ENCODE data around the gene PDLIM1. TPM values are rescaled to one million over a fixed set of nuclear protein-coding genes. Genes with fewer than 3 reads are reported as not detected.

Gene PDLIM1
- total and polyA plus RNA-seq, 9 of the 15 experiments (the other 6 are each of a cell fraction or from before 2014, with no cell fraction given): 19.8 to 164 (median 39.1) TPM

DNA sequence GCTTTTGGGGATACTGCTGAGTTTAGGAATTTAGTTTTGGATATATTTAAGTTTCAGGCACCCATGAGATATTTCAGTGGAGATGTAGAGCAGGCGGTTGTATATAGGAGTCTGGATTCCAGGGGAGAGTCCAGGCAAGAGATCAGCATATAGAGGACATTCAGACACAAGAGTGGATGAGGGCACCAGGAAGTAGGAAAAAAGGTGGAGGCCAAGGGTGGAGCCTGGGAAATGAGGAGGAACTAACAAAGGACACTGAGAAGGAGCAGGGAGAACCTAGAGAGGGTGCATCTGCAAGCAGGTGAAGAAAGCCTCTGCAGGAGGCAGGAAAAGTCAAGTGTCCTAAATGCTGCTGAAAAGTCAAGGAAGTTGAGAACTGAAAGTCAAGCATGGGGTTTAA is 13.1 kb upstream of the PDLIM1 start:
- H2AFZ ChIP-seq (ENCODE audit: low read depth, low read length): peak overlapping the region; percentile 96
- no TSS peak for BruUV-seq (replicated peaks)
- intact Hi-C loops (cut with micrococcal nuclease): no loop called here
- no peaks in the 10 kb centered on the region for H3K36me3 ChIP-seq (ENCODE audit: control insufficient read depth, insufficient read depth, low read length)
- H3K9me3 ChIP-seq (replicated peaks; ENCODE audit: control insufficient read depth, insufficient read depth, low read depth, low read length): no peaks in the 10 kb centered on the region
- 43% methylated on average over 1 of the region's 1 CpG for WGBS (ENCODE audit: insufficient coverage, low coverage, missing lambda C conversion rate)
- FAIRE-seq (no peak), ATAC-seq (no peak), DNase-seq (ENCODE audit: extremely low read depth in 1 of 4, low spot score in 3 of 4) (no peak)
- ChIA-PET POLR2A (interaction anchor here (0.8 to 1.3 kb wide), 2 partner anchors 8 to 9 kb away, joined by 3 to 6 read pairs; no protein-coding TSS in a partner anchor), CTCF (ENCODE audit: low intra/inter-chr PET ratio) (no interaction called here)
- peak overlapping the region in 1 of 2 experiments; percentile 1; a peak in 1 of 4 replicates for H3K9ac ChIP-seq (ENCODE audit: insufficient read depth in 1 of 2, low read depth in 2 of 2, low read length in 2 of 2)
- no peak overlapping the region for H3K4me3 ChIP-seq
- H3K4me2 ChIP-seq (ENCODE audit: insufficient read depth, low read length): peak overlapping the region; percentile 66; the same call in 1 of the 2 replicates
- H3K4me1 ChIP-seq (replicated peaks in 1 of 2; ENCODE audit: control insufficient read depth in 2 of 2, insufficient read depth in 2 of 2, low read length in 2 of 2): peaks cover 18 to 40% of the 10 kb centered on the region in 2 experiments
- no peaks in the 10 kb centered on the region for H3K27me3 ChIP-seq (ENCODE audit: control insufficient read depth in 2 of 2, insufficient read depth in 2 of 2, low read length in 2 of 2)
- in situ Hi-C loops (cut with MboI): no loop called here
- no peaks in the 10 kb centered on the region for H3K9me1 ChIP-seq (ENCODE audit: control insufficient read depth, insufficient read depth, low read length)
- H3K27ac ChIP-seq (ENCODE audit: extremely low read depth, low read depth, low read length): peak overlapping the region; percentile 64; the same call in 2 of the 3 replicates
- no peaks in the 10 kb centered on the region for H4K20me1 ChIP-seq (replicated peaks; ENCODE audit: control insufficient read depth, insufficient read depth, low read length)
- no peaks in the 10 kb centered on the region for H3K79me2 ChIP-seq (ENCODE audit: control insufficient read depth, insufficient read depth, low read length)
- TF ChIP-seq, protein P1, sequence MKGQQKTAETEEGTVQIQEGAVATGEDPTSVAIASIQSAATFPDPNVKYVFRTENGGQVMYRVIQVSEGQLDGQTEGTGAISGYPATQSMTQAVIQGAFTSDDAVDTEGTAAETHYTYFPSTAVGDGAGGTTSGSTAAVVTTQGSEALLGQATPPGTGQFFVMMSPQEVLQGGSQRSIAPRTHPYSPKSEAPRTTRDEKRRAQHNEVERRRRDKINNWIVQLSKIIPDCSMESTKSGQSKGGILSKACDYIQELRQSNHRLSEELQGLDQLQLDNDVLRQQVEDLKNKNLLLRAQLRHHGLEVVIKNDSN (CRISPR knock-in tag; IDR thresholded peaks at IDR 0.05): no peak
- TF ChIP-seq RBM34 (IDR thresholded peaks at IDR 0.05; ENCODE audit: borderline replicate concordance, insufficient read depth, low read length) (no peak), ZFP30 (CRISPR knock-in tag; IDR thresholded peaks at IDR 0.05; ENCODE audit: borderline replicate concordance) (no peak), NR3C1 (CRISPR knock-in tag; IDR thresholded peaks at IDR 0.05) (no peak), SETDB1 (IDR thresholded peaks at IDR 0.05; ENCODE audit: low read length) (no peak), ARID1B (IDR thresholded peaks at IDR 0.05) (no peak), ELF1 (tag; IDR thresholded peaks at IDR 0.05) (peak; percentile 54; the same call in 1 of the 2 replicates), NCOA2 (IDR thresholded peaks at IDR 0.05; ENCODE audit: partially characterized antibody in 2 of 2) (no peak), EP400 (IDR thresholded peaks at IDR 0.05) (0 out of 2 replicates have a peak, but pooled peaks have one; percentile 22), MTF1 (CRISPR knock-in tag; IDR thresholded peaks at IDR 0.05; ENCODE audit: borderline replicate concordance) (no peak), PYGO2 (tag; IDR thresholded peaks at IDR 0.05) (no peak), NFIX (CRISPR knock-in tag; IDR thresholded peaks at IDR 0.05; ENCODE audit: low read depth) (no peak), ZNF124 (CRISPR knock-in tag; IDR thresholded peaks at IDR 0.05) (no peak), NFRKB (IDR thresholded peaks at IDR 0.05; ENCODE audit: low read depth) (no peak), HNRNPL (IDR thresholded peaks at IDR 0.05; ENCODE audit: low read depth, low read length) (no peak), ZSCAN29 (IDR thresholded peaks at IDR 0.05) (no peak), PRPF4 (IDR thresholded peaks at IDR 0.05; ENCODE audit: insufficient read depth, low read depth, low read length, poor library complexity, severe bottlenecking) (no peak)
- TF ChIP-seq, protein P2, sequence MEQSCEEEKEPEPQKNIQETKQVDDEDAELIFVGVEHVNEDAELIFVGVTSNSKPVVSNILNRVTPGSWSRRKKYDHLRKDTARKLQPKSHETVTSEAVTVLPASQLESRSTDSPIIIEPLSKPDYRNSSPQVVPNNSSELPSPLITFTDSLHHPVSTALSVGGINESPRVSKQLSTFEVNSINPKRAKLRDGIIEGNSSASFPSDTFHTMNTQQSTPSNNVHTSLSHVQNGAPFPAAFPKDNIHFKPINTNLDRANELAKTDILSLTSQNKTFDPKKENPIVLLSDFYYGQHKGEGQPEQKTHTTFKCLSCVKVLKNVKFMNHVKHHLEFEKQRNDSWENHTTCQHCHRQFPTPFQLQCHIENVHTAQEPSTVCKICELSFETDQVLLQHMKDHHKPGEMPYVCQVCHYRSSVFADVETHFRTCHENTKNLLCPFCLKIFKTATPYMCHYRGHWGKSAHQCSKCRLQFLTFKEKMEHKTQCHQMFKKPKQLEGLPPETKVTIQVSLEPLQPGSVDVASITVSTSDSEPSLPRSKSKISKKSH (CRISPR knock-in tag; IDR thresholded peaks at IDR 0.05): no peak
- TF ChIP-seq, protein P3, sequence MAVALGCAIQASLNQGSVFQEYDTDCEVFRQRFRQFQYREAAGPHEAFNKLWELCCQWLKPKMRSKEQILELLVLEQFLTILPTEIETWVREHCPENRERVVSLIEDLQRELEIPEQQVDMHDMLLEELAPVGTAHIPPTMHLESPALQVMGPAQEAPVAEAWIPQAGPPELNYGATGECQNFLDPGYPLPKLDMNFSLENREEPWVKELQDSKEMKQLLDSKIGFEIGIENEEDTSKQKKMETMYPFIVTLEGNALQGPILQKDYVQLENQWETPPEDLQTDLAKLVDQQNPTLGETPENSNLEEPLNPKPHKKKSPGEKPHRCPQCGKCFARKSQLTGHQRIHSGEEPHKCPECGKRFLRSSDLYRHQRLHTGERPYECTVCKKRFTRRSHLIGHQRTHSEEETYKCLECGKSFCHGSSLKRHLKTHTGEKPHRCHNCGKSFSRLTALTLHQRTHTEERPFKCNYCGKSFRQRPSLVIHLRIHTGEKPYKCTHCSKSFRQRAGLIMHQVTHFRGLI (CRISPR knock-in tag; IDR thresholded peaks at IDR 0.05): no peak
- TF ChIP-seq, protein P4, sequence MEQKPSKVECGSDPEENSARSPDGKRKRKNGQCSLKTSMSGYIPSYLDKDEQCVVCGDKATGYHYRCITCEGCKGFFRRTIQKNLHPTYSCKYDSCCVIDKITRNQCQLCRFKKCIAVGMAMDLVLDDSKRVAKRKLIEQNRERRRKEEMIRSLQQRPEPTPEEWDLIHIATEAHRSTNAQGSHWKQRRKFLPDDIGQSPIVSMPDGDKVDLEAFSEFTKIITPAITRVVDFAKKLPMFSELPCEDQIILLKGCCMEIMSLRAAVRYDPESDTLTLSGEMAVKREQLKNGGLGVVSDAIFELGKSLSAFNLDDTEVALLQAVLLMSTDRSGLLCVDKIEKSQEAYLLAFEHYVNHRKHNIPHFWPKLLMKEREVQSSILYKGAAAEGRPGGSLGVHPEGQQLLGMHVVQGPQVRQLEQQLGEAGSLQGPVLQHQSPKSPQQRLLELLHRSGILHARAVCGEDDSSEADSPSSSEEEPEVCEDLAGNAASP (IDR thresholded peaks at IDR 0.05): no peak

Data from K562 (cell line).